Hypothalamus (tissue), 51 donors: ENCODE results near the gene ETFB.

Source experiments
- DNase-seq, 51 donors: peaks; one replicate each; lab custom pipeline; 2025; lab: John Stamatoyannopoulos, UW

Gene ETFB

DNA sequence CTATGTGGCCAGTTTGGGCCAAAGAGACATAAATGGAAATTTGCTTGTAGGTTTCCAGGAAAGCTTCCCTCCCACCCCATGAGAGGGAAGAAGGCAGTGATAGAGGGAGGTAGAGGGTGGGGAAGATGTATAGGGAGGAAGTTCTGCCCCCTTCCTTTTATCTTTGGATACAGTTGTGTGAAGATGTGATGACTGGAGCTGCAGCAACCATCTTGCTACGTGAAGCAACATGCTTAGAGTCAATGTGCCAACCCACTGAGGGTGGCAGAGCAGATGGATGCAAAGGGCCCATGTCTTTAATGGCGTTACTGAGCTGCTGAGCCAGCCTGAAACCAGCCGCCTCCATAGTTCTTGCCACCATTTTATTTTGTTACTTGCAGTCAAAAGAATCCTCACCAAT lies 35.0 kb downstream of the ETFB start:
- no peak for DNase-seq

DNA sequence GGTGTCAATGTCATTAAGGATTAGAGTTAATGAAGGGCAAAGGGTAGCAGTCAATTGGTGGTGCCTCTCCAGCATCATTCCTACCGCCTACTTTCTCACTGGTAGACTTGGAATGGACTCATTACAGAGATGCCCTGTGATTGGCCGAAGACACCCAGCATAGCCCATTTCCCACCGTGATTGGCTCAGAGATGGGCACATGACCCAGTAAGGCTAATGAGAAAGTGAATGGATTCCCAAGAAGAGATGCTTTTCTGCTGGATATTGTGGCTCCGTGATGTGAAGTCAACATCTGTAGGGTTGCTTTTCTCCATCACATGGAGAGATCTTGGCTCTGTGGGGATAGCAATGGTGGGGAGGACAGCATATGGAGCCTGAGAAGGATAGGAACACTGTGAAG lies 35.8 kb downstream of the ETFB start:
- DNase-seq = no peak

DNA sequence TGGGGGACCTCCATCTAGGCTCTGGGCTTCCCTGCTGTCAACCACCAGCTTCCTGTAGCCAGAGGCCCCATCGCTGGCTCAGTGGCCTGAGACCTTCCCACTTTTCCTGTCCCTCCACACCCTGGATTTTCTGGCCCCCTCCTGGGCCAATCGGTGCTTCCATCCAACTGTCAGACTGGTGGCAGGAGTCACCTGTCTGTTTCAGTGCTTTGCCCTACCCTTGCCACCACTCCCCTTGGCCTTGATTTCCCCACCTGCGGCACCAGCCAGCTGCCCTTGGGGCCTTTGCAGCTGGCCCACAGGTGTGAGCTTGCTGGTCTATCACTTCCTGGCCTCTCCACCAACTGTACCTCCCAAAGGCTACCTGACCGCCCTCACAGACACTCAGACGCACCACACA lies 36.8 kb downstream of the ETFB start:
- DNase-seq = no peak

DNA sequence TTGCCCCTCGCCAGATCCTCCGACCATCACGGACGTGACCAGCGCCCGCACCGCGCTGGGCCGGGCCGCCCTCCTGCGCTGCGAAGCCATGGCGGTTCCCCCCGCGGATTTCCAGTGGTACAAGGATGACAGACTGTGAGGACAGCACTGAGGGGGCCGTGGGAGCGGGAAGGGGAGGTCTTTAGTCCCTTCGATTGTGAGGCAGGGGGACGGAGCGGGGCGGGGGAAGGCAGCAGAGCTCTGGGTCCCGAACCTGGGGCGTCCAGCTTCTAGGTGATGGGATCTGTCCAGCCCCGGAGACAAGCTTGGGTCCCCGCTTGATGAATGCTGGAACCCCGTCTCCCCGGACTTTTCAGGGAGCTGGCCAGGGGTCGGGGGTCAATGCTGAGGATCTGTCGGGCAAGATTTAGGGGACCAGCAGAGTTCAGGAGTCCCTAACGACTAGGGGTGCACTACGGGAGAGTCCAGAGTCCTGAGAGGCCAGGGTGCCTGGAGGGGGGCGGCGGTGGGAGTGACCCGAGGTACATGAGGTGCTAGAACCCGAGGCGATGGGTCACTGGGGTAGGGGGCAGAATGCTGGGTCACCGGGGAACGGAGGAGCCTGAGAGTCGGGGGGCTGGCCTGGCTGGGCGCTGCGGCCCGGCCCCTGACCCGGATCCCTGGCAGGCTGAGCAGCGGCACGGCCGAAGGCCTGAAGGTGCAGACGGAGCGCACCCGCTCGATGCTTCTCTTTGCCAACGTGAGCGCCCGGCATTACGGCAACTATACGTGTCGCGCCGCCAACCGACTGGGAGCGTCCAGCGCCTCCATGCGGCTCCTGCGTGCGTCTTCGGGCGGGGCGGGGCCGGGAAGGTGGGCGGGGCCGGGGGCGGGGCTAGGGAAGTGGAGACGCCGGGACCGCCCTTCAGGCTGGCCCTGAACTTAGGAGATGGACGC lies 38.9 kb downstream of the ETFB start:
- peak in 5 of 51 donors; percentile 12 to 24 (median 19) for DNase-seq

DNA sequence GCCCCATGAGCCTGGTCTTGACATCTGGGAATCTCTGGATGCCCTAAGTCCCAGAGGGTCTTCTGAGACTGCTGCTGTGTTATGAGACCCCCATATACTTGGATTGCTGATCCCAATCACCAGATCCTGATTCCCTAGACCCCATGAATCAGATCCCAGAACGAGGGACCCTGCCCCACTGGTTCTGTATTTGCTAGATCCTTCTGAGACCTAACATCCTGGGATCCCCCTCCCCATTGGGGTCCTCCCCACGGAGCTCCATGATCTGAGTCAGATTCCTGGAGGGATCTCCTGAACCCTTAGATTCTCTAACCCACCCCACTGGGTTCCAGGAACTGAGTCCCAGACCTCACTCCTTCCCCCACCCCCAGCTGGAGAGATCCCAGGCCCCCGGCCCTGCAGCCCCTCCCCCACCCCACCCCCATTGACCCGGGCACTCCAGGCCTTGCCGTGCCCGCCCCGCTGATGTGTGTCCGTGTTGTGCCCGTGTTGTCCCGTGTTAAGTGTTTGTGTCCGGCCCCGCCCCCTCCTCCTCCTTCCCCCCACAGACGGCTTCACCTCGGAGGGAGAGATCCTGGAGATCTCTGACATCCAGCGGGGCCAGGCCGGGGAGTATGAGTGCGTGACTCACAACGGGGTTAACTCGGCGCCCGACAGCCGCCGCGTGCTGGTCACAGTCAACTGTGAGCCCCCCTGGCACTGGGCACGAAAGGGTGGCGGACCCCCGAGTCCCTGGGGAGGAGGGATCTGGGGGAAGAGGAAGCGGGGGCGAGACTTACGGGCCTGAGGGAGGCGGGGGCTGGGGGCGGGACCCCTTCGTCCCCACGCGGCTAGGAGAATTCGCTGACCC lies 39.7 kb downstream of the ETFB start:
- DNase-seq = no peak

DNA sequence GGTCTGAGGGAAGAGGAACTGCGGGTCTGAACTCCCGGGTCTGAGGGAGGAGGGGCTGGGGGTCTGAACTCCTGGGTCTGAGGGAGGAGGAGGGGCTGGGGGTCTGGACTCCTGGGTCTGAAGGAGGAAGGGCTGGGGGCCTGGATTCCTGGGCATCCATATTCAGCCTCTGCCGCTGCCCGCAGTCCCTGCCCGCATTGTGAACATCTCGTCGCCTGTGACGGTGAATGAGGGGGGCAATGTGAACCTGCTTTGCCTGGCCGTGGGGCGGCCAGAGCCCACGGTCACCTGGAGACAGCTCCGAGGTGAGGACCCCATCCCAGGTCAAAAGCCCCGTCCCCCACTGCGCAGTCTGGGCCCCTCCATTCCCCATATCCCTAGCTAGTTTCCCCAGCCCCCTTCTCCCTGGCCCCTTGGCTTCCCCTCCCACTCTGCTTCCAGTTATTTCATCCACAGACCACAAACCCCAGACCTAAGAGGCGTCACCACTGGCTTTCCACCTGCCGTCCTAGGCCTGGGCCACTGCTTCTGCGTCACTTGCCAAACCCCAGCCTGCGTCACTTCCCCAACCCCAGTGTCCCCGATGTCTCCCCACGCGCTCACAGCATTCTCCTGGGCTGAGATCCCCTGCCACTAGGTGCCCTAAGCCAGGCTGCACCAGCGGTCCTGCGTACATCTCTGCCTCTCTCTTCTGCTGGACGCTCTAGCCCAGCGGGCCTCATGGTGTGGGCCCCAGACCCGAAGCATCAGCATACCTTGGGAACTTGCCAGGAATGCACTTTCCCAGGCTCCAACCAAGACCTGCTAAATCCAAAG lies 40.8 kb downstream of the ETFB start:
- DNase-seq = no peak

DNA sequence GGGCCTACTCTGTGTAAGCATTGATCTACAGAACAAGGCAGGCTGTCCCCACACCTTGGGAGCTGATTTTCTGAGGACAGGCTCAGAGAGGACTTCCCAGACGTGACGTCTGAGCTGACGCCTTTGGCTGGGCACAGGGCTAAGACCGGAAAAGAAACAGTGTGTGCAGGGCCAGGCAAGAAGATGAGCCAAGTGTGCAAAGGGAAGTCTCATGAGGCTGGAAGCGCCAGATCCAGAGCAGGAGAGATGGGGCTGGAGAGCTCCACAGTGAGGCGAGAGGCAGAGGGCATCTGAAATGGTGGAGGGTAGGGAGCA lies 42.1 kb downstream of the ETFB start:
- peak in 2 of 51 donors; percentile 11 to 24 for DNase-seq

DNA sequence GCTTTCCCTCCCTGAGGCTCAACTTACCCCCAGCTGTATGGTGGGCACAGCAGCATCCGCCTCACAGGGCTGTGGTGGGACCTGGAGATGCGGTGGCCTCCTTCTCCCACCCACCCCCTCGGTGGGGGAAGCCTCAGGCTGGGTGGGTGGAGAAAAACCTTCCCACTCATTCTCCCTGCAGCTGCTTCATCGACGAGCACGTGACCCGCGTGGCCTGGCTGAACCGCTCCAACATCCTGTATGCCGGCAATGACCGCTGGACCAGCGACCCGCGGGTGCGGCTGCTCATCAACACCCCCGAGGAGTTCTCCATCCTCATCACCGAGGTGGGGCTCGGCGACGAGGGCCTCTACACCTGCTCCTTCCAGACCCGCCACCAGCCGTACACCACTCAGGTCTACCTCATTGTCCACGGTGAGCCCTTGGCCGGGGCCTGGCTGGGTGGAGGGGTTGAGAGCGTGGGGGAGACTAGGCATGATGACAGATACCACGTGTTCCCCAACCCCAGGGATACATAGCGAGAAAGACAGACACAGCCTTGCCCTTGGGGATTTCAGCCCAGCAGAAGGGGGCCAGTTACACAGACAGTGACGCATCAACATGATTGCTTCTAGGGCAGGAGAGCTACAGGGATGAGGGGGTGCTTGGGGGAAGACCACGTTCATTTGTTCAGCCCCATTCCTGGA lies 42.6 kb downstream of the ETFB start:
- no peak for DNase-seq

DNA sequence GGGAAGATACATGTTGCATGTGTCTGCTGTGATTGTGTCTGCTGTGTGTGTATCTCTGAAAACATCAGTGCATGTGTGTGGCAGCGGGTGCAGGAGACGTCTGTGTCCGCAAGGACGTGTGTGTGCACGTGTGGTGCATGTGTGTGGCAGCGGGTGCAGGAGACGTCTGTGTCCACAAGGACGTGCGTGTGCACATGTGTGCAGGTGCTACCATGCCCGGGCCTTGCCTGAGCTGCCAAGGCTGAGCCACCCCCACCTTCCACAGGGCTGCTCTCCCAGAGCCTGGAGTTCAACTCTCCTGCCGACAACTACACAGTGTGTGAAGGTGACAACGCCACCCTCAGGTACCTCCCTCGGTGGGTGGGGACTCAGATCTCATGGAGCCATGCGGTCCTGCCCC lies 44.4 kb downstream of the ETFB start:
- no peak for DNase-seq

DNA sequence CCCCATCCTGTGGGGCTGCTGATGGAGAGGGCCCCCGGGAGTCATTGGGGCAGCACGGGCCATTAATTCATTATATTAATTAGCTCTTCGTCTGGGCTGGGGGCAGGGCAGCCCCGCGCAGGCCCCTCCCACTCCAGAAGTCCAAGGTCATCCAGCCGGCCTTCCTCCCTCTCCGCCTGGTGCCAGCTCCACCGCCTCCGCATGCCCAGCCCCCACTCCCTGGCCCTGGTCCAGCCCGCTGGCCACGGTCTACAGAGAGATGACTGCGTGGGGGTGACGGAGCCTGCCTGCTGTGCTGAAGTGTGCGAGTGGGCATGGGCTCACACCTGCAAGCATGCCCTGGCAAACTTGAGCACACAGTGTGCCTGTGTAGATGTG lies 45.9 kb downstream of the ETFB start:
- peak in 15 of 51 donors; percentile 12 to 57 (median 29) for DNase-seq

DNA sequence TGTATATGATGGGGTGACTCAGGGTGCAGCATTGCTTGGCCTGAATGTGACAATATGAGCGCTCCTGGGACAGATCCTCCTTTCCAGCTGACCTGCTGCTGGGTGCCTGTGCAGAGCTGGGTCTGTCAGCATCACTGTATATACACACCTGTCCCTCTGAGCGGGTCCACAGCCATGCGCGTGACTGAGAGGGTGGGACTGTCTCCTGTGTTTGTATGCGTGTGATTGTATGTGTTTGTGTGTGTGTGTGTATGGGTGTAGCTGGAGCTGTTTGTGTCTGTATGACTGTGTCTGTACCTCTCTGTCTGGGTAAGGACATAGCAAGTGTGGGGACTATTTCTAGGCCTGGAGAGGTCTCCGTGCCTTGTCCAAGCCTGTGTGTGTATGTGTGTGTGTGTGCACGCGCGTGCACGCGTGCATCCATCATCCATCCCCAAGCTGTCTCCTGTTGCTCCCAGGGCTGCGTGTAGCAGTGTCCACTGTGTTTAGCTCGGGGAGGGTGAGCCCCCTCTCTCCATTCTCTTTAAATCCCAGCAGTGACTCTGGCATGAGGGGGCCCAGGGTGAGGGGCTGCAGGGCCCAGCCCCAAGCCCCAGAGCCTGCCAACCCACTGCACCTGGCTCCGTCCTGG lies 46.4 kb downstream of the ETFB start:
- no peak for DNase-seq

DNA sequence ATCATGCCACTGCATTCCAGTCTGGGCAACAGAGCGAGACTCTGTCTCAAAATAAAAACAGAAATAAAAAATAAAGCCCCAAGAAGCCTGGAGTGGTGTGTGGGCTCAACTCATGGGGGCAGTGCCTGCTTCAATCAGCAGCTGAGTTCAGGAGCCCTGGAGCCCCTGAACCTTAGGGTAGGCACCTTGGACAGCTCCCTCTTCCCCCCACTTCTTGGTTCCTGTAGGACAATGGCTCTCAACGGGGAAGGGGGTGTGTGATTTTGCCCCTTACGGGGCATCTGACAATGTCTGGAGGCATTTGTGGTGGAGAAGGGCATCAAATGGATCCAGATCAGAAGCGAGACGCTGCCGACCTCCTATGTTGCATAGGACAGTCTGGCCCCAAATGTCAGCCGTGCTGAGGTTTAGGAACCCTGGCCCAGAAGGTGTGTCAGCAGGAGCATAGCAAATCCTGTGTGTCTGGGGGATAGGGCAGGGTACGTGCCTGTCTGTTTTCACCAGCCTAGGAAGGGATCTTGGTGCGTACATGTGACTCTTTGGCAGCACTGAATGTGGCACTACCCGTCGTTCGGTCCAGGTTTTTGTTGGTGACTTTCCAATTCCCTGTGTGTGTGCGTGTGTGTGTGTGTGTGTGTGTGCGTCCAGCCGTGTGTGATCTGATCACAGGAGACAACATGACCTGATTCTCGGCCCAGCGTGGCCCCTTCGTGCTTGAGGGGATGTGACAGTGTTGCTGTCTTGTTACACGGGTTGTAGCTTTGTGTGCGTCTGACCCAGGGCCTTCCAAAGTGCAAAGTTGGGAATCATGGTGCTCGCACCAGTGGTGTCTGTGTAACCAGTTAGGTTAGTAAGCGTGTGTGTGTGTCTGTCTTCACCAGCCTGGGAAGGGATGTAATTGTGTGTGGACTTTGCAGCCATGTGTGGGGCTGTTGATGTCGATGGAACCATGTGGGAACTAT lies 47.2 kb downstream of the ETFB start:
- peak in 1 of 51 donors; percentile 7 for DNase-seq

DNA sequence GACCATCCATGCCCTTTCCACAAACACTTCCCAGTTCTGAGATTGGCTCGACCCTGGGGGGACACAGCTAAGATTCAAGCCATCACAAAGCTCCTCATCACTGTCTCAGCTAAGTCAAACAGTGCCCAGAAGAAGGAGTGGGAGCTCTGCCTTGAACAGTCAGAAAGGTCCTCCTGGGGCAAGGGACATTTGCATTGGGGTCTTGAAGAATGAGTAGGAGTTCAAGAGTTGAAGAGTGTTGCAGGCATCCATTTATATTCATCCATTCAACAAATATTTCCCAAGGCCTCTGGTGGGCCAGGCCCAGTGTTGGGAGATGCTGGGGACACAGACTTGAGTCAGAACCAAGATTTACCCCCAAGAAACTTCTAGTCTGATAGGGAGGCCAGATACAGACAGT lies 48.2 kb downstream of the ETFB start:
- DNase-seq = no peak

DNA sequence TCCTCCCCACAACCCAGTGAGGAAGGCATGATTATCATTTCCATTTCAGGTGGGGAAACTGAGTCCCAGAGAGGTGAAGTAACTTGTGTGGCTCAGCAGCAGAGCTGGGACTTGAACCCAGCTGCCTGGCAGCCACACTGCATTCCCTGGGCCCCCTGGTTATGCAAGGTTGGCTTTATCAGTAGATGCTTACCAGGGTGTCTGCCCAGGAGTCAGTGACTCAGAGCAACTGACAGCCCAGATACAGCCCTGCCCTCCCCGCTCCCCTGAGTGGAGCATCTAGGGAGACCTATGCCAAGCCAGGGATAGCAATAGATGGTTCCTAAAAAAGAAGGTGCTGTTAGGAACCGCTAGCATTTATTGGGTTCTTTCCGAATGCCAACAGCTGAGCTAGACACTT lies 48.8 kb downstream of the ETFB start:
- DNase-seq = no peak

DNA sequence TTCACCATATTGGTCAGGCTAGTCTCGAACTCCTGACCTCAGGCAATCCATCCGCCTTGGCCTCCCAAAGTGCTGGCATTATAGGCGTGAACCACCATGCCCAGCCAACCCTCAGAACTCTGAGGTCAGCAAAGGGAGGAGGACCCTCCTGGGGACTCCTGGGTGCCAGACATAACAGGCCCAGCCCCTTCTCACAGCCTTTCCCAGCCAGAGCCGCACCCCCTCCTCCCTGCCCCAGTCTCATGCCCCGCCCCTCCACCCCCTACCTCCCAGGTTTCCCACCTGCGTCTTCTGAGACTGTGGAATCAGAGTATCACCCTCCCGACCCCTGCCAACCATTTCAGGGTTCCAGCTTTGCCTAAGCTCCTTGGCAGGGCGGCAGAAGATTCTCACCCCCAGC lies 49.5 kb downstream of the ETFB start:
- DNase-seq = no peak

DNA sequence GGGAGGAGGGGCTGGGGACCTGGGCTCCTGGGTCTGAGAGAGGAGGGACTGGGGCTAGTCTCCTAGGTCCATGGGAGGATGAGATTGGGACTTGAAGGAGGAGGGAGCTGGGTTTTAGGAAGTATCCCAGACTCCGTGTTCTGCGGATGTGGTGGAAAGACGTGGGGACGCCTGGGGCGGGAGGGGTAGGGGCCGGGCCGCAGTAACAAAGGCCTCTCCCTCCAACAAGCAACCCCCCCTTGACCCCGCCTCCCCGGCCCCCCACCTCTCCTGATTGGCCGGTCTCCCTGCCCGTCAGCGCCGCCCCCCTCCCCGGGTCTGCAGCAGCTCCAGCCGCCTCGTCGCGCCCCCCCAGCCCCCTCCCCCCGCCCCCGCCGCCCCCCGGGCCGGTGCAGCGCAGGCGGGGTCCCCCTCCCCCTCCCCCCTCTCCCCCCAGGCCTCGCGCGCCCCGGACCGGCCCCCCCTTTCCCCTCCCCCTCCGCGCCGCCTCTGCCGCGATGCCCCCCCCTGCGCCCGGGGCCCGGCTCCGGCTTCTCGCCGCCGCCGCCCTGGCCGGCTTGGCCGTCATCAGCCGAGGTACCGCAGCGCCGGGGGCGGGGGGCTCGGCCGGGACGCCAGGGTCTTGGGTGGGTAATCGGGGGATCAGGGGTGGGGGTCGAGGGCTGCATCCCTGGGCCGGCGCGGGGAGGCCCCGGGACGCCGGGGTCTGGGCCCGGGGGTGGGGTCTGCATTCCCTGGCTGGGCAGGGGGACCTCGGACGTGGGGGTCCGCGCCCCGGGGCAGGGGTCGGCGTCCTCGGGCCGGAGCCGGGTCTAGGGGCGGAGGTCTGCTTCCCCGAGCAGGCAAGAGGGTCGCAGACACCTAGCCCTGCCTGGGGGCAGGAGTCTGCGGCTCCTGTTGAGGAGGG lies 54.6 kb downstream of the ETFB start, which contains the start of gene IGLON5:
IGLON5 (plus strand) TSS at position 294 of the 907 bp plus-strand sequence; CDS start at position 498, 204 bp downstream.
- peak in 18 of 51 donors; percentile 9 to 63 (median 28) for DNase-seq

DNA sequence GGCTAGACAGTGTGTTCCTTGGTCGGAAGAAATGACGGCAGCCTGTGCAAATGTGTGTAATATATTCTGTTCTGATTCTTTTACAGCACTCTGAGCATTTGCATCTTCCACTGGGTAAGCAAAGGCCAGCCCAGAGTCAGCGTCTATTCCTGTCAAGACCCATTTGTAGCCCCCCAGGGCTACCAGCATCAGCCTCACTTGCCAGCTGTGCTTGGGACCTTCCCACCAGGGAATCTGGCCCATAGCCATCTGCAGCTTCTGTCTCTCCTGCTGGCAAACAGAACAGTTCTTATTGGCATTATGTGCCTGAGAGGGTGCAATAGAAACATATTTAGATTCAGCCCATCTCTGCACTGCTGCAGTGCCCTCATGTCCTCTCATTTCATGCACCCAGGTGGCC lies 60.7 kb downstream of the ETFB start:
- no peak for DNase-seq

DNA sequence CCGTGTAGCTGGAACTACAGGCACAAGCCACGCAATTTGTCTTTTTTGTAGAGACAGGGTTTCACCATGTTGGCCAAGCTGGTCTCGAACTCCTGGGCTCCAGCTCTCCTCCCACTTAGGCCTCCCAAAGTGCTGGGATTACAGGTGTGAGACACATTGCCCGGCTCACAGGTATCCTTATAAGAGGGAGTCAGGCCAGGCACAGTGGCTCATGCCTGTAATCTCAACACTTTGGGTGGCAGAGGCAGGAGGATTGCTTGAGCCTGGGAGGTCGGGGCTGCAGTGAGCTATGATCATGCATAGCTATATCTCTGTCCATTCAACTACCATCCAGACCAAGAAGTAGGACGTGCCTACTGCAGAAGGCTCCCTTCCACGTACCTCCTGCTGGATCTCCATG lies 64.9 kb downstream of the ETFB start:
- DNase-seq = no peak
